ENCODE data around the gene FDCSP.
"Not testable (repeated sequence)": the region's sequence is repeated elsewhere in the genome, so short reads cannot be mapped to it uniquely, and the experiment has no call there.

The FDCSP gene

GRCh38 chr4:70239884-70240591 lies 14.1 kb downstream of the FDCSP start:
- Histone ChIP-seq H3K27ac (ENCODE audit: low read length) (no peak overlapping the region), H3K9me3 (replicated peaks; ENCODE audit: insufficient read depth, low read length) (no peaks in the 10 kb centered on the region), H3K9ac (ENCODE audit: low read length) (no peak overlapping the region), H3F3A (ENCODE audit: insufficient read depth, low read length) (no peaks in the 10 kb centered on the region), H4K20me1 (ENCODE audit: insufficient read depth, low read length) (no peaks in the 10 kb centered on the region), H3K4me2 (ENCODE audit: low read depth, low read length) (no peak overlapping the region), H3K4me1 (ENCODE audit: low read length) (no peaks in the 10 kb centered on the region), H3K9me2 (replicated peaks; ENCODE audit: insufficient read depth, low read length) (no peaks in the 10 kb centered on the region), H3K27me3 (replicated peaks; ENCODE audit: insufficient read depth, low read length) (no peaks in the 10 kb centered on the region), H3K4me3 (ENCODE audit: low read length) (no peak overlapping the region), H2AFZ (ENCODE audit: low read length) (no peak overlapping the region), H3K79me2 (ENCODE audit: low read length) (no peaks in the 10 kb centered on the region), H3K36me3 (replicated peaks; ENCODE audit: insufficient read depth, low read length) (no peaks in the 10 kb centered on the region)
- no peak for DNase-seq
- no peak for TF ChIP-seq EZH2 (optimal IDR thresholded peaks at IDR 0.05; ENCODE audit: low read depth, low read length)
- no peak for TF ChIP-seq EZH2phosphoT487 (IDR thresholded peaks at IDR 0.05; ENCODE audit: low read length)
- no peak for TF ChIP-seq CTCF (IDR thresholded peaks at IDR 0.05; ENCODE audit: low read length)

GRCh38 chr4:70242297-70242696 lies 16.4 kb downstream of the FDCSP start, which contains the start of gene CSN3:
Gene CSN3, plus strand, starts transcription at chr4:70242597. Its CDS starts 2,223 bp downstream, at chr4:70244820.
- DNase-seq; H3K9me3 ChIP-seq (replicated peaks; ENCODE audit: insufficient read depth, low read length); H3K9ac ChIP-seq (ENCODE audit: low read length); H3K36me3 ChIP-seq (replicated peaks; ENCODE audit: insufficient read depth, low read length); H2AFZ ChIP-seq (ENCODE audit: low read length); H3K79me2 ChIP-seq (ENCODE audit: low read length); H3K4me3 ChIP-seq (ENCODE audit: low read length); H3F3A ChIP-seq (ENCODE audit: insufficient read depth, low read length); H4K20me1 ChIP-seq (ENCODE audit: insufficient read depth, low read length); H3K27ac ChIP-seq (ENCODE audit: low read length); H3K9me2 ChIP-seq (replicated peaks; ENCODE audit: insufficient read depth, low read length); H3K4me1 ChIP-seq (ENCODE audit: low read length); H3K27me3 ChIP-seq (replicated peaks; ENCODE audit: insufficient read depth, low read length); H3K4me2 ChIP-seq (ENCODE audit: low read depth, low read length): not testable (repeated sequence)

- H3K27me3 ChIP-seq (replicated peaks; ENCODE audit: insufficient read depth, low read length) = no peaks in the 10 kb centered on the region
- H3K4me2 ChIP-seq (ENCODE audit: low read depth, low read length) = no peak overlapping the region
- no peak overlapping the region for H3K9ac ChIP-seq (ENCODE audit: low read length)
- DNase-seq = no peak
- H3K4me3 ChIP-seq (ENCODE audit: low read length) = no peak overlapping the region
- H3K36me3 ChIP-seq (replicated peaks; ENCODE audit: insufficient read depth, low read length) = no peaks in the 10 kb centered on the region
- no peaks in the 10 kb centered on the region for H3F3A ChIP-seq (ENCODE audit: insufficient read depth, low read length)
- H4K20me1 ChIP-seq (ENCODE audit: insufficient read depth, low read length) = no peaks in the 10 kb centered on the region
- no peak overlapping the region for H2AFZ ChIP-seq (ENCODE audit: low read length)
- no peak overlapping the region for H3K27ac ChIP-seq (ENCODE audit: low read length)
- H3K79me2 ChIP-seq (ENCODE audit: low read length) = no peaks in the 10 kb centered on the region
- H3K4me1 ChIP-seq (ENCODE audit: low read length) = no peaks in the 10 kb centered on the region
- no peaks in the 10 kb centered on the region for H3K9me2 ChIP-seq (replicated peaks; ENCODE audit: insufficient read depth, low read length)
- TF ChIP-seq CTCF (IDR thresholded peaks at IDR 0.05; ENCODE audit: low read length) = no peak
- TF ChIP-seq EZH2phosphoT487 (IDR thresholded peaks at IDR 0.05; ENCODE audit: low read length) = no peak
- no peak for TF ChIP-seq EZH2 (optimal IDR thresholded peaks at IDR 0.05; ENCODE audit: low read depth, low read length)
- no peaks in the 10 kb centered on the region for H3K9me3 ChIP-seq (replicated peaks; ENCODE audit: insufficient read depth, low read length)
Observed at GRCh38 chr4:70243091-70243490, 17.2 kb downstream of the FDCSP start.

- no peak for TF ChIP-seq EZH2phosphoT487 (IDR thresholded peaks at IDR 0.05; ENCODE audit: low read length)
- TF ChIP-seq CTCF (IDR thresholded peaks at IDR 0.05; ENCODE audit: low read length) = no peak
- H3F3A ChIP-seq (ENCODE audit: insufficient read depth, low read length) = no peaks in the 10 kb centered on the region
- no peak overlapping the region for H3K4me2 ChIP-seq (ENCODE audit: low read depth, low read length)
- no peaks in the 10 kb centered on the region for H3K4me1 ChIP-seq (ENCODE audit: low read length)
- H4K20me1 ChIP-seq (ENCODE audit: insufficient read depth, low read length) = no peaks in the 10 kb centered on the region
- no peaks in the 10 kb centered on the region for H3K9me3 ChIP-seq (replicated peaks; ENCODE audit: insufficient read depth, low read length)
- H3K79me2 ChIP-seq (ENCODE audit: low read length) = no peaks in the 10 kb centered on the region
- H3K9ac ChIP-seq (ENCODE audit: low read length) = no peak overlapping the region
- no peaks in the 10 kb centered on the region for H3K9me2 ChIP-seq (replicated peaks; ENCODE audit: insufficient read depth, low read length)
- H3K27me3 ChIP-seq (replicated peaks; ENCODE audit: insufficient read depth, low read length) = no peaks in the 10 kb centered on the region
- no peak overlapping the region for H3K4me3 ChIP-seq (ENCODE audit: low read length)
- H3K36me3 ChIP-seq (replicated peaks; ENCODE audit: insufficient read depth, low read length) = no peaks in the 10 kb centered on the region
- no peak for DNase-seq
- no peak overlapping the region for H2AFZ ChIP-seq (ENCODE audit: low read length)
- no peak overlapping the region for H3K27ac ChIP-seq (ENCODE audit: low read length)
Observed at GRCh38 chr4:70251250-70251944, 25.5 kb downstream of the FDCSP start.
